HL-60 (cell line): ENCODE results near the gene CCDC88C.

Experiments
- CTCF ChIP-seq: IDR thresholded peaks from one replicate; pipeline ENCODE4 v1.5.1; 2011; ENCODE audit warnings: low read length, control low read depth, inconsistent platforms; ENCODE audit not compliant: insufficient read depth
- GABPA ChIP-seq: IDR thresholded peaks from 2 replicates; pipeline ENCODE4 v1.6.1; 2012; ENCODE audit warnings: low read depth
- POLR2AphosphoS5 ChIP-seq: IDR thresholded peaks from 2 replicates; pipeline ENCODE4 v1.6.1; 2012; ENCODE audit warnings: low read depth
- REST ChIP-seq: IDR thresholded peaks from 2 replicates; pipeline ENCODE4 v1.6.1; 2012; ENCODE audit warnings: low read depth; ENCODE audit not compliant: insufficient replicate concordance
- SPI1 ChIP-seq: IDR thresholded peaks from 2 replicates; pipeline ENCODE4 v1.6.1; 2012; ENCODE audit warnings: low read depth, mild to moderate bottlenecking, borderline replicate concordance

GRCh38 chr14:91374879-91375702, 42.5 kb downstream of the CCDC88C start:
- TF ChIP-seq CTCF (no peak), POLR2AphosphoS5 (no peak), SPI1 (no peak), REST (no peak), GABPA (no peak)
